Tibial nerve (tissue), 4 donors: Measurements from ENCODE around the gene IL17A. TPM values are rescaled to one million over a fixed set of nuclear protein-coding genes. Genes with fewer than 3 reads are reported as not detected.

Source experiments
- DNase-seq, 2 donors: peaks; one replicate each; pipeline ENCODE4 v3.0.0-alpha.2; 2019; ENCODE audit warnings: low spot score in 2 of 2
- H3K27ac ChIP-seq, 4 donors: fragments of 200-600 bp; sonication (generic) in 3 of 4; one replicate each; pipeline ENCODE4 v1.5.1; 2017 to 2019; ENCODE audit warnings: mild to moderate bottlenecking in 1 of 4
- H3K27me3 ChIP-seq, 2 donors: fragments of 200-600 bp; sonication (generic) in 1 of 2; one replicate each; pipeline versions ENCODE4 v1.5.1 to v1.6.0; 2017 to 2019
- H3K36me3 ChIP-seq, 3 donors: fragments of 200-600 bp; sonication (generic); one replicate each; pipeline ENCODE4 v1.5.1; 2018 to 2019
- H3K4me1 ChIP-seq, 4 donors: fragments of 200-600 bp; sonication (generic) in 3 of 4; one replicate each; pipeline ENCODE4 v1.5.1; 2017 to 2019
- H3K4me3 ChIP-seq, 4 donors: fragments of 200-600 bp; sonication (generic) in 3 of 4; one replicate each; pipeline ENCODE4 v1.5.1; 2017 to 2019; ENCODE audit warnings: mild to moderate bottlenecking in 1 of 4, moderate library complexity in 1 of 4
- H3K9me3 ChIP-seq, 4 donors: fragments of 200-600 bp; sonication (generic) in 3 of 4; one replicate each; pipeline ENCODE4 v1.5.1; 2017 to 2019
- EP300 ChIP-seq, 2 donors: sonication (generic); formaldehyde crosslinking; IDR thresholded peaks; one replicate each; pipeline ENCODE4 v1.6.1; 2017; ENCODE audit warnings: antibody characterized with exemption in 2 of 2, mild to moderate bottlenecking in 1 of 2
- POLR2A ChIP-seq, 2 donors: fragments of 450-650 bp; IDR thresholded peaks; one replicate each; pipeline ENCODE4 v1.6.1; 2017; ENCODE audit warnings: antibody characterized with exemption in 2 of 2, mild to moderate bottlenecking in 2 of 2, moderate library complexity in 2 of 2
- WGBS, 2 donors: methylation state at CpG; one replicate each; pipeline ENCODE4 v1.1.5; 2018; 5-methylcytosine and 5-hydroxymethylcytosine counted together
- total RNA-seq, 4 donors: library from RNA; depleted of rRNA; stranded (reverse); fragments of >200 nt; gene quantifications; one replicate each; pipeline ENCODE4 v1.1.0, GENCODE V29; 2016
- TF ChIP-seq, protein P1 (sequence below), 5 experiments: fragments of 200-600 bp in 3 of 5; fragments of 450-650 bp in 2 of 5; sonication (generic) in 3 of 5; IDR thresholded peaks; one replicate each; pipeline ENCODE4 v1.5.1; 2016 to 2019; ENCODE audit warnings: antibody characterized with exemption in 5 of 5, mild to moderate bottlenecking in 3 of 5, moderate library complexity in 2 of 5

Gene IL17A
- total RNA-seq, 4 donors from 2014 or later, result not detected

DNA sequence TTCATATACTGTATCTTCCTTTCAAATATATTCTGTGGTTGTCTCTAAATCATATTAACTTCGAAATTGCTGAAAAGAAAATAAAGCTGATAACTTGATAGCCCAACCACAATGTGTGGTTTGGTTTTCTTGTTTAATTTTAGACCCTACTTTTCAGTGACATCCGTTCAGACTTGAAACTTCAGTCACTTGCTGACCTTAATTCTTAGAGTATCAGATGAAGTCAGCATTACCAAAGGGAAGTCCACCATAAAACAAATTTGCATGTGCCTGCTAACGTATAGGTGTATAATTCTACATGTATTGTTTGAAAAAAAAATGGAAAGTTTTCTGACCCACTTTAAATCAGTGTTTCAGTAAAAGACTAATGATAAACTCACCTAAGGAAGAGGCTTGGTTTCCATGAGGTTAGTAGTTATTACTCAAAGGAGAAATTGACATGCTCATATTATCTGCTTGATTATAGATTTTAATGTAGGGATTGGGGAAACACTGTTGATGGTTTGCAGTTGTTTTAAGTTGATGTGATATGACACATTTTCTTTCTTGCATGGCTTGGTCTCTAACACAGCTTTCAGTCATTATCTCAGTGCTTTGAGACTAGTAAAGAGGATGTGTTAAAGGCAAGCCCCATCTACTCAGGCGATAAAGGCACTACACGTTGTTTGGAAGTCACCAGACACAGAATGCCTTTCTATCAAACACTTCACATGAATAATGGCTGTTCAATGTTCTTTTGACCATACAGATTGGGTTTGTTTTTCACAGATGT, 5.2 kb upstream of the IL17A start:
- H3K27ac ChIP-seq, result no peak overlapping the region
- H3K4me3 ChIP-seq, result no peak overlapping the region
- no peaks in the 10 kb centered on the region for H3K36me3 ChIP-seq
- no peak for DNase-seq
- no peaks in the 10 kb centered on the region for H3K4me1 ChIP-seq
- no peaks in the 10 kb centered on the region for H3K9me3 ChIP-seq
- WGBS, 2 donors, result 55 to 59% methylated on average over 5 of the region's 5 CpGs
- TF ChIP-seq, protein P1, sequence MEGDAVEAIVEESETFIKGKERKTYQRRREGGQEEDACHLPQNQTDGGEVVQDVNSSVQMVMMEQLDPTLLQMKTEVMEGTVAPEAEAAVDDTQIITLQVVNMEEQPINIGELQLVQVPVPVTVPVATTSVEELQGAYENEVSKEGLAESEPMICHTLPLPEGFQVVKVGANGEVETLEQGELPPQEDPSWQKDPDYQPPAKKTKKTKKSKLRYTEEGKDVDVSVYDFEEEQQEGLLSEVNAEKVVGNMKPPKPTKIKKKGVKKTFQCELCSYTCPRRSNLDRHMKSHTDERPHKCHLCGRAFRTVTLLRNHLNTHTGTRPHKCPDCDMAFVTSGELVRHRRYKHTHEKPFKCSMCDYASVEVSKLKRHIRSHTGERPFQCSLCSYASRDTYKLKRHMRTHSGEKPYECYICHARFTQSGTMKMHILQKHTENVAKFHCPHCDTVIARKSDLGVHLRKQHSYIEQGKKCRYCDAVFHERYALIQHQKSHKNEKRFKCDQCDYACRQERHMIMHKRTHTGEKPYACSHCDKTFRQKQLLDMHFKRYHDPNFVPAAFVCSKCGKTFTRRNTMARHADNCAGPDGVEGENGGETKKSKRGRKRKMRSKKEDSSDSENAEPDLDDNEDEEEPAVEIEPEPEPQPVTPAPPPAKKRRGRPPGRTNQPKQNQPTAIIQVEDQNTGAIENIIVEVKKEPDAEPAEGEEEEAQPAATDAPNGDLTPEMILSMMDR (IDR thresholded peaks at IDR 0.05), result no peak
- no peak for TF ChIP-seq EP300 (IDR thresholded peaks at IDR 0.05)
- no peak for TF ChIP-seq POLR2A (IDR thresholded peaks at IDR 0.05)
- H3K27me3 ChIP-seq, result peaks cover 0 to 4% of the 10 kb centered on the region in 2 donors

DNA sequence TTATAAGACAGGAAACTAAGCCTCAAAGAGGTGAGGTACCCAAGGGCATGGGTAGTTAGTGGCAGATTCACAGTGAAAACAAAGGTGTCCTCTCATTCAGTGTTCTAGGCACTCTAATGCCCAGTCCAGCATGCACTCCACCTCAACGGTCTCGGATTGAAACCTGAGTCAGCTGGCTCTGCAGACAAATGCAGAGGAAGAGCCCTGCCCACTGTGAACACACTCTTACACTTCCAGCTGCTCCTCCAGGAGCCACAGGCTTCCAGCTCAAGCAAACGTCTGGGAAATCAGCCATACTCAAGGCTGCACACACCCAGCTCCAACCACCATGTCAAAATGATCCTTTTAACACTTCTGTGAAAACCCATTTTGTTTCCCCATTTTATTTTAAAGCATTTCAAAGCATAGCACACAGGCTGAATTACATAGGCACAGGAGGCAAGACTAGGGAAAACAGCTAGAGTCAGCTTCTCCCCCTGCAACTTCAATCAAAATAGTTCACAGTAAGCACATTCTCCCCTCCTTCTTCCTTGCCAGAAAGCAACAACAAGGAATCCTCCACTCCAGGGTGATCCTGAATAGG, 3.0 kb upstream of the IL17A start:
- Histone ChIP-seq H3K27ac (no peak overlapping the region), H3K36me3 (no peaks in the 10 kb centered on the region), H3K4me3 (no peak overlapping the region), H3K9me3 (no peaks in the 10 kb centered on the region), H3K27me3 (peaks cover 0 to 4% of the 10 kb centered on the region in 2 donors), H3K4me1 (no peaks in the 10 kb centered on the region)
- TF ChIP-seq EP300 (IDR thresholded peaks at IDR 0.05) (no peak), POLR2A (IDR thresholded peaks at IDR 0.05) (no peak)
- TF ChIP-seq, protein P1 (IDR thresholded peaks at IDR 0.05), result no peak
- WGBS, 2 donors, result 30 to 37% methylated on average over 3 of the region's 3 CpGs
- no peak for DNase-seq

DNA sequence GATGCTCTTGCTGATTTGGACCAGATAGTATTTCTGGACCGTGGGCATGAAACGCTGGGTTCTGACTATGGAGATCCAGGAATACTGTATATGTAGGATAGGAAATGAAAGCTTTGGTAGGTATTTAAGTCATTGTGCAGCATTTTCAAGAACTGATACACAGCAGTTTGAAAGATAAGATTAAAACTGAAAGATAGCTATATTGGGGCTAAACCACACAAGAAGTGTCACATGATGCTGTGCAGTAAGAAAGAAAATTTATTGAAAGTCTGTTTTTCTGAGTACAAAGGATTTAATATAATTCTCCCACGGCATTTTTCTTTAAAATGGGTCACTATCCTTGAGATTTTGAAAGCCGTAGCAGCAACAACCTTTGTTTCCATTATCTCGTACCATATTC, 305 bp downstream of the IL17A start:
- no peak overlapping the region for H3K27ac ChIP-seq
- H3K36me3 ChIP-seq, result no peaks in the 10 kb centered on the region
- H3K9me3 ChIP-seq, result no peaks in the 10 kb centered on the region
- H3K4me3 ChIP-seq, result no peak overlapping the region
- no peak for DNase-seq
- 86 to 89% methylated on average over 5 of the region's 5 CpGs for WGBS, 2 donors
- no peaks in the 10 kb centered on the region for H3K4me1 ChIP-seq
- TF ChIP-seq EP300 (IDR thresholded peaks at IDR 0.05), result no peak
- no peak for TF ChIP-seq POLR2A (IDR thresholded peaks at IDR 0.05)
- TF ChIP-seq, protein P1 (IDR thresholded peaks at IDR 0.05), result no peak
- H3K27me3 ChIP-seq, result no peaks in the 10 kb centered on the region

DNA sequence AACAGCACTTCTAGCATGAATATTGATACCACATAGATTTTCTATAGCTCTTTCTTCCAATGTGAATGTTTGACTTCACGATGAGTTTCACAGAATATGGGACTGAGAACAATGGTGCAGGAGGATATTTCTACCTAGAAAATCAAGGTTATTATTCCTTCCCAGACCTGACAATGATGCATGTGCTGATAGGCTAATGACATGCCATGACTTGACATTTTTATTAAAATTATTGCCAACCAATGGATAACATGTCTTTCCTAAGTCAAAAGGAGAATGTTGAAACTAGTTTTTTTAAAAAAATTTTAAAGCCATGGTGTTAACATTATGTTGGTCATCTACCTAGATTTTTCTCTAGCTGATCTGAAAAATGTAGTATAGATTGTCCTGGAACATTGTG, 923 bp downstream of the IL17A start:
- H3K36me3 ChIP-seq, result no peaks in the 10 kb centered on the region
- DNase-seq, result no peak
- H3K4me3 ChIP-seq, result no peak overlapping the region
- H3K4me1 ChIP-seq, result no peaks in the 10 kb centered on the region
- 90 to 96% methylated on average over 1 of the region's 1 CpG for WGBS, 2 donors
- H3K9me3 ChIP-seq, result no peaks in the 10 kb centered on the region
- TF ChIP-seq POLR2A (IDR thresholded peaks at IDR 0.05) (no peak), EP300 (IDR thresholded peaks at IDR 0.05) (no peak)
- TF ChIP-seq, protein P1 (IDR thresholded peaks at IDR 0.05), result no peak
- H3K27ac ChIP-seq, result no peak overlapping the region
- H3K27me3 ChIP-seq, result no peaks in the 10 kb centered on the region

DNA sequence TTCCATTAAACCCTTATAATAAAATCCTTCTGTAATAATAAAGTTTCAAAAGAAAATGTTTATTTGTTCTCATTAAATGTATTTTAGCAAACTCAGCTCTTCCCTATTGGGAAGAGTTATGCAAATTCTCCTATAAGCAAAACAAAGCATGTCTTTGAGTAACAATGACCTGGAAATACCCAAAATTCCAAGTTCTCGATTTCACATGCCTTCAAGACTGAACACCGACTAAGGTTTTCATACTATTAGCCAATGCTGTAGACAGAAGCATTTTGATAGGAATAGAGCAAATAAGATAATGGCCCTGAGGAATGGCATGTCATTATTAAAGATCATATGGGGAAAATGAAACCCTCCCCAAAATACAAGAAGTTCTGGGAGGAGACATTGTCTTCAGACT, 3.8 kb downstream of the IL17A start:
- H3K27ac ChIP-seq, result no peak overlapping the region
- H3K36me3 ChIP-seq, result no peaks in the 10 kb centered on the region
- TF ChIP-seq, protein P1 (IDR thresholded peaks at IDR 0.05), result no peak
- TF ChIP-seq EP300 (IDR thresholded peaks at IDR 0.05) (no peak), POLR2A (IDR thresholded peaks at IDR 0.05) (no peak)
- H3K27me3 ChIP-seq, result no peaks in the 10 kb centered on the region
- H3K4me1 ChIP-seq, result no peaks in the 10 kb centered on the region
- no peaks in the 10 kb centered on the region for H3K9me3 ChIP-seq
- no peak overlapping the region for H3K4me3 ChIP-seq
- DNase-seq, result no peak
- WGBS, 2 donors, result 30 to 52% methylated on average over 2 of the region's 2 CpGs
